Stimulated activated memory B cell treated with anti-CD40 and anti-IgM and Interleukin-4, amounts not matched to agents 10 μg/mL and 1 μg/mL and 100 μg/mL, for 72 hours (primary cell): ENCODE results near the gene PAN2.
"Not testable (repeated sequence)": the region's sequence is repeated elsewhere in the genome, so short reads cannot be mapped to it uniquely, and the experiment has no call there.

Experiments used
- ATAC-seq: fragments of 150-1000 bp; cut with Tn5 transposase; 2 replicates; pipeline ENCODE4 v1.10.0; 2021
- H3K27ac Mint-ChIP-seq: one replicate; pipeline ENCODE4 v1.8.0; 2022; ENCODE audit warnings: mild to moderate bottlenecking, mixed read lengths
- H3K27me3 Mint-ChIP-seq: one replicate; pipeline ENCODE4 v1.8.0; 2022; ENCODE audit warnings: mixed read lengths
- H3K36me3 Mint-ChIP-seq: one replicate; pipeline ENCODE4 v1.8.0; 2022; ENCODE audit warnings: mixed read lengths
- H3K4me1 Mint-ChIP-seq: one replicate; pipeline ENCODE4 v1.8.0; 2022; ENCODE audit warnings: mixed read lengths
- H3K4me3 Mint-ChIP-seq: one replicate; pipeline ENCODE4 v1.8.0; 2022; ENCODE audit warnings: mild to moderate bottlenecking, moderate library complexity, mixed read lengths
- H3K9me3 Mint-ChIP-seq: one replicate; pipeline ENCODE4 v1.8.0; 2022; ENCODE audit warnings: mixed read lengths

Gene PAN2

GRCh38 chr12:56359851-56360767, 26.3 kb upstream of the PAN2 start, which contains the start of gene STAT2:
STAT2 (minus strand) TSS chr12:56360107; CDS start chr12:56356571, 3,536 bp downstream.
- peak within 1 kb of the TSS; percentile 89 for H3K27ac Mint-ChIP-seq
- H3K27me3 Mint-ChIP-seq: no peaks in the 10 kb centered on the region
- ATAC-seq: peak; percentile 99
- no peaks in the 10 kb centered on the region for H3K9me3 Mint-ChIP-seq
- H3K4me3 Mint-ChIP-seq: peak within 1 kb of the TSS; percentile 93
- peaks cover 9% of the 10 kb centered on the region for H3K36me3 Mint-ChIP-seq
- H3K4me1 Mint-ChIP-seq: peaks cover 27% of the 10 kb centered on the region

GRCh38 chr12:56358836-56359532, 25.2 kb upstream of the PAN2 start:
- Mint-ChIP-seq H3K36me3 (peaks cover 20% of the 10 kb centered on the region), H3K4me1 (peaks cover 27% of the 10 kb centered on the region), H3K27ac (peak overlapping the region; percentile 89)

GRCh38 chr12:56351325-56351724, 17.5 kb upstream of the PAN2 start:
- ATAC-seq: no peak
- Mint-ChIP-seq H3K4me3 (no peak overlapping the region), H3K27ac (no peak overlapping the region), H3K27me3 (no peaks in the 10 kb centered on the region), H3K36me3 (peaks cover 66% of the 10 kb centered on the region), H3K9me3 (no peaks in the 10 kb centered on the region), H3K4me1 (no peaks in the 10 kb centered on the region)

More at GRCh38 chr12:56358836-56359532, 25.2 kb upstream of the PAN2 start:
- ATAC-seq: no peak
- no peaks in the 10 kb centered on the region for H3K9me3 Mint-ChIP-seq
- no peaks in the 10 kb centered on the region for H3K27me3 Mint-ChIP-seq
- peak overlapping the region; percentile 93 for H3K4me3 Mint-ChIP-seq

- H3K27ac Mint-ChIP-seq: peak overlapping the region; percentile 22
These were observed 16.9 kb upstream of the PAN2 start for GRCh38 chr12:56350662-56351061.

DNA sequence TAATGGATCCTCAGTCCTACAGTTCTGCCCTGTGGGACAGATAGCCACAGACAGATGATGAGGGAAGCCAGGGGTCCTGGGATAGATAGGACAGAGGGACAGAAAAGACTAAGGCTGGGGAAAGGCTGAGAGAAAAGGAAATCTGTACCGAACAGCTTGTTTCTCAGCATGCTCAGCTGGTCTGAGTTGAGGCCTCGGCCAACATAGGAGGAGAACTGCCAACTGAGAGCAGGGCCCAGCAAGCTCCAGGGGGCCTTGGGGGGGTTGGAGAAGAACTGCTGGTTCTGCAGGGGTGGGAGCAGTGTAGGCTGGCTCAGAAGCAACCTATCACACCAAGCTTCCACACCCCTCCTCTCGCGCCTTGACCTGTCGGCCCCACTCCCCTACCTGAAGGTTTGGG, 15.0 kb upstream of the PAN2 start:
- H3K27me3 Mint-ChIP-seq: no peaks in the 10 kb centered on the region
- no peaks in the 10 kb centered on the region for H3K4me1 Mint-ChIP-seq
- H3K9me3 Mint-ChIP-seq: no peaks in the 10 kb centered on the region
- peaks cover 63% of the 10 kb centered on the region for H3K36me3 Mint-ChIP-seq
- H3K4me3 Mint-ChIP-seq: no peak overlapping the region
- no peak for ATAC-seq
- H3K27ac Mint-ChIP-seq: peak overlapping the region; percentile 64

More at GRCh38 chr12:56350662-56351061, 16.9 kb upstream of the PAN2 start:
- Mint-ChIP-seq H3K27me3 (no peaks in the 10 kb centered on the region), H3K36me3 (peaks cover 67% of the 10 kb centered on the region), H3K4me3 (no peak overlapping the region), H3K9me3 (no peaks in the 10 kb centered on the region), H3K4me1 (no peaks in the 10 kb centered on the region)
- ATAC-seq: no peak

DNA sequence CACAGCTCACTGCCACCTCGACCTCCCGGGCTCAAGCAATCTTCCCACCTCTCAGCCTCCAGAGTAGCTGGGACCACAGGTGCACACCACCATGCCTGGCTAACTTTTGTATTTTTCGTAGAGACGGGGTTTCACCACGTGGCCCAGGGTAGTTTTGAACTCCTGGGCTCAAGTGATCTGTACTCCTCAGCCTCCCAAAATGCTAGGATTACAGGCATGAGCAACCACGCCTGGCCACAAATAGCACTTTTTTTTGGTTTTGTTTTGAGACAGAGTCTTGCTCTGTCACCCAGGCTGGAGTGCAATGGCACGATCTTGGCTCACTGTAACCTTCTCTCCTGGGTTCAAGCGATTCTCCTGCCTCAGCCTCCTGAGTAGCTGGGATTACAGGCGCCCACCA, 13.5 kb upstream of the PAN2 start:
- ATAC-seq, H3K4me3 Mint-ChIP-seq, H3K9me3 Mint-ChIP-seq, H3K4me1 Mint-ChIP-seq, H3K27me3 Mint-ChIP-seq: not testable (repeated sequence)
- H3K27ac Mint-ChIP-seq: peak overlapping the region; percentile 64
- H3K36me3 Mint-ChIP-seq: peaks cover 78% of the 10 kb centered on the region

DNA sequence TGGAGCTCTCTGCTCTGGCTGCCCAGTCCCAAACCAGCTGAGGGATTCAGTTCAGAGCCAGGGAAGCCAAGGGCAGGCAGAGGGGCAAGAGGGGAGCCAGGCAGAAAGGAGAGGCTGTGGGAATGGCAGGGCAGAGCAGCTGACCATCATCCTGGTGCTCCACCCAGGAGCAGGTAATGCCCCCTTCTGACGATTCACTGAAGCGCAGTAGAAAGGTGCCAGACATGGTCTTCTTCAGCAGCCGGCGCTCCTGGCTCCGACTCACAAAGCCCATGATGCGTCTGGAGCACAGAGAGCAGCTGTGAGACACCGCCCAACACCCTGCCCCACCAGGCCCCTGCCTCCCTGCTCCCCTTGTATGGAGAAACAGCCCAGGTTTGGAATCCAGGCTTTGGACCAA, 12.9 kb upstream of the PAN2 start:
- peak overlapping the region; percentile 64 for H3K27ac Mint-ChIP-seq
- no peak for ATAC-seq
- H3K4me3 Mint-ChIP-seq: no peak overlapping the region
- H3K36me3 Mint-ChIP-seq: peaks cover 78% of the 10 kb centered on the region
- no peaks in the 10 kb centered on the region for H3K4me1 Mint-ChIP-seq
- H3K9me3 Mint-ChIP-seq: no peaks in the 10 kb centered on the region
- H3K27me3 Mint-ChIP-seq: no peaks in the 10 kb centered on the region

DNA sequence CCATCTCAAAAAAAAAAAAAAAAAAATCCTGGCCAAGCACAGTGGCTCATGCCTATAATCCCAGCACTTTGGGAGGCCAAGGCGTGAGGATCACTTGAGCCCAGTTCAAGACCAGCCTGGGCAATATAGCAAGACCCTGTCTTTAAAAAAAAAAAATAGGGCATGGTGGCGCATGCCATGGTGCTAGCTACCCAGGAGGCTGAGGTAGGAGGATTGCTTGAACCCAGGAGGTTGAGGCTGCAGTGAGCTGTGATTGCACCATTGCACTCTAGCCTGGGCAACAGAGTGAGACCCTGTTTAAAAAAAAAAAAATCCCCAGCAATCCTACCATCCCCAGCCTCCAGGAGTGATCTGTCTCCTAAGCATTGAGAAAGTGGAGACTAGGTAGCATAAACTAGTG, 8.5 kb upstream of the PAN2 start:
- H3K9me3 Mint-ChIP-seq, H3K4me3 Mint-ChIP-seq, H3K27ac Mint-ChIP-seq, ATAC-seq, H3K27me3 Mint-ChIP-seq: not testable (repeated sequence)
- peaks cover 51% of the 10 kb centered on the region for H3K36me3 Mint-ChIP-seq
- peaks cover 27% of the 10 kb centered on the region for H3K4me1 Mint-ChIP-seq

GRCh38 chr12:56341616-56342015, 7.8 kb upstream of the PAN2 start:
- H3K4me3 Mint-ChIP-seq: no peak overlapping the region
- H3K27me3 Mint-ChIP-seq: no peaks in the 10 kb centered on the region
- H3K36me3 Mint-ChIP-seq: peaks cover 44% of the 10 kb centered on the region
- no peaks in the 10 kb centered on the region for H3K9me3 Mint-ChIP-seq
- peaks cover 33% of the 10 kb centered on the region for H3K4me1 Mint-ChIP-seq
- H3K27ac Mint-ChIP-seq: no peak overlapping the region
- no peak for ATAC-seq

DNA sequence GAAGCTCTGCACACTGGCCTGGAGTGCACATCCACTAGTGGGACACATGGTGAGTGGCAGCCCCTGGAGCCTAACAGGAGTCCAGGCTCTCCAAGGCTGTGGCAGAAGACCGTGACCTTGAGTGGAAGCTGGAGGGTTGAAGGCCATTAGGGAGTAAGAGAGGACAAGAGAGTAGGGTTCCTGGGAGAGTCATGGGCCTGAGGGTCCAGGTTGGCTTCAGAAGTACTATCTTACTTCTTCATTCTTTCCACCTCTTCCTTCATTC, 5.3 kb upstream of the PAN2 start:
- Mint-ChIP-seq H3K27me3 (no peaks in the 10 kb centered on the region), H3K9me3 (no peaks in the 10 kb centered on the region), H3K4me3 (peak overlapping the region; percentile 90), H3K4me1 (peaks cover 36% of the 10 kb centered on the region), H3K27ac (peak overlapping the region; percentile 95), H3K36me3 (peaks cover 25% of the 10 kb centered on the region)
- ATAC-seq: no peak

DNA sequence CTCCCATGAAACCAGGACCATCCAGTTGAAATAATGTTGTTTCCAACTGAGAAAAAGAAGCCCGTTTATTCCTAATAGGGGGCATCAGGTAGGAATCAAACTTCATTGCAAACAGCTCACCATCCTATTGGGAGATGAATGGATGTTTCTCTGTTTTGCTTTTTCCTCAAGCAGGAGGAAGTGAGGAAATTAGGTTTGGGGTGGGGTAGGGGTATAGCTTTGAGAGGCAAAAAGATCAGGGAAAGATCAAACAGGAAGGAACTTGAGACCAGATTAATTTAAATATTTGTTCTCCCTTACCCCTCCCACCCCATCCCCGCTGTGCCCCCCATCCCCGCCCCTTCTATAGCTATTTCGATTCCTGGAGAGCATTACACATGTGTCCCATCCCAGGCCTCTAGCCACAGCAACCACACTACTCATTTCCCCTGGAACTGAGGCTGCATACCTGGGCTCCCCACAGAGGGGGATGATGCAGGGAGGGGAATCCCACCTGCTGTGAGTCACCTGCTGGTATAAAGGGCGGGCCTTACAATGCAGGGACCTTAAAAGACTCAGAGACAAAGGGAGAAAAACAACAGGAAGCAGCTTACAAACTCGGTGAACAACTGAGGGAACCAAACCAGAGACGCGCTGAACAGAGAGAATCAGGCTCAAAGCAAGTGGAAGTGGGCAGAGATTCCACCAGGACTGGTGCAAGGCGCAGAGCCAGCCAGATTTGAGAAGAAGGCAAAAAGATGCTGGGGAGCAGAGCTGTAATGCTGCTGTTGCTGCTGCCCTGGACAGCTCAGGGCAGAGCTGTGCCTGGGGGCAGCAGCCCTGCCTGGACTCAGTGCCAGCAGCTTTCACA, 4.7 kb upstream of the PAN2 start, which contains the start of gene IL23A:
TSS of gene IL23A (plus strand) at position 577 of the 850 bp plus-strand sequence. CDS start at position 738, 161 bp downstream.
- Mint-ChIP-seq H3K4me3 (peak within 1 kb of the TSS; percentile 90), H3K36me3 (peaks cover 19% of the 10 kb centered on the region), H3K9me3 (no peaks in the 10 kb centered on the region), H3K4me1 (peaks cover 36% of the 10 kb centered on the region), H3K27me3 (no peaks in the 10 kb centered on the region), H3K27ac (peak within 1 kb of the TSS; percentile 95)
- ATAC-seq: peak; percentile 80

DNA sequence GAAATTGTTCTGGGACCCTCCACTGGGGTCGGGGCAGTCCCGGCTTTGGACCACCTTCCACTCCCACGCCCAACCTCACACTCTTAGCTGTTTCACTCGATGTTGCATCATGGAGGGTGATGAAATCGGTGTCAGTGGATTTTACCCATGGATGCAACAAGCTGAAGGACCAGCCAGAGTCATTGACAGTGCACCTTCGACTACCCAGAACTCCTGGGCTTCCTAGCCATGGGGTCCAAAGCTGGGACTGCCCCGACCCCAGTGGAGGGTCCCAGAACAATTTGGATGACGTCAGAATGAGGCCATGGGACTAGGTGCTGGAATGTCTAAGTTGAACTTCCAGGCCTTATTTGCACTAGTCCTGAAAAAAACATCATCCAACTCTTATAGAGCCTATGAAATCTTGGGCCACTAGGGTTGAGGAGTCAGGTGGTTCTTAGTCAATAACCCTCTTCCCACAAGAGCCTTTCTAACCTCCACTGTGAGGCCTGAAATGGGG, 4.0 kb upstream of the PAN2 start:
- Mint-ChIP-seq H3K4me3 (no peak overlapping the region), H3K36me3 (peaks cover 12% of the 10 kb centered on the region), H3K4me1 (peaks cover 42% of the 10 kb centered on the region), H3K9me3 (no peaks in the 10 kb centered on the region), H3K27me3 (no peaks in the 10 kb centered on the region), H3K27ac (peak overlapping the region; percentile 95)
- no peak for ATAC-seq

- peaks cover 7% of the 10 kb centered on the region for H3K36me3 Mint-ChIP-seq
- H3K4me3 Mint-ChIP-seq: no peak overlapping the region
- H3K27me3 Mint-ChIP-seq: no peaks in the 10 kb centered on the region
- peaks cover 46% of the 10 kb centered on the region for H3K4me1 Mint-ChIP-seq
- H3K9me3 Mint-ChIP-seq: no peaks in the 10 kb centered on the region
- H3K27ac Mint-ChIP-seq: peak overlapping the region; percentile 95
- ATAC-seq: no peak
These were observed 2.8 kb upstream of the PAN2 start for GRCh38 chr12:56336361-56337167.

- Mint-ChIP-seq H3K27ac (peak overlapping the region; percentile 100), H3K4me3 (peak overlapping the region; percentile 13), H3K4me1 (peaks cover 46% of the 10 kb centered on the region)
These were observed 1.7 kb upstream of the PAN2 start for GRCh38 chr12:56335527-56335926.

More at GRCh38 chr12:56335527-56335926, 1.7 kb upstream of the PAN2 start:
- ATAC-seq, H3K9me3 Mint-ChIP-seq, H3K27me3 Mint-ChIP-seq: not testable (repeated sequence)
- H3K36me3 Mint-ChIP-seq: peaks cover 13% of the 10 kb centered on the region
